ENCODE measurements around the gene MLH3. TPM values are rescaled to one million over a fixed set of nuclear protein-coding genes. Genes with fewer than 3 reads are reported as not detected.

MLH3 gene
- total and polyA plus RNA-seq, 2 donors (not counting 1 experiment from before 2014, with no cell fraction given) = 12.2 to 53.8 TPM

DNA sequence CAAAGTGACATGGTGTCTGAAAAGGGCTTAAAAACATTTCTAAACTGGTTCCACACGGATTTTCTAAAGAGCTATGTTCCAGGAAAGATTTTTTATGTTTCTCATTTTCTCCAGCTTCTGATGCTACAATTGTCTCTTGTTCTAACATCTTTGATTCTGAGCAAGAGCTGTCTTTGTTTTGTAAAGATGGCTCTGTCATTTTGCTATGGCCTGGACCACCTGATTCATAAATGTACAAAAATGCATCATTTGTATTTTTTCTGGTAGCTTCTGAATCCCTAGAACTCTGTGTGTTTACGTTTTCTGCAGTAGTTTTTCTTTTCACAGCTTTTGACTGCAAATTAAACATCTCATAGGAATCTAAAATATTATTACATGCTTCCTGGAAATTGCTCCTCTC, 3.2 kb downstream of the MLH3 start:
- no peak overlapping the region for H3K27ac ChIP-seq (ENCODE audit: insufficient read depth, low read length)
- H3K4me2 ChIP-seq (ENCODE audit: extremely low read depth, insufficient read depth, low read length) = no peak overlapping the region
- H3K9me3 ChIP-seq (ENCODE audit: control insufficient read depth, insufficient read depth, low read depth, low read length) = no peaks in the 10 kb centered on the region
- H3K4me1 ChIP-seq (ENCODE audit: control insufficient read depth, extremely low read depth, insufficient read depth, low read length) = peaks cover 9% of the 10 kb centered on the region
- H3K27me3 ChIP-seq (ENCODE audit: control insufficient read depth, insufficient read depth, low read length) = no peaks in the 10 kb centered on the region
- H2AFZ ChIP-seq (ENCODE audit: low read length) = no peak overlapping the region
- no peak overlapping the region for H3K4me3 ChIP-seq (replicated peaks in 1 of 4; ENCODE audit: control extremely low read depth in 1 of 4, insufficient read depth in 1 of 4, low read depth in 3 of 4, low read length in 4 of 4)
- H3K79me2 ChIP-seq (ENCODE audit: control insufficient read depth, insufficient read depth, low read length) = peaks cover 2% of the 10 kb centered on the region
- no peaks in the 10 kb centered on the region for H4K20me1 ChIP-seq (ENCODE audit: control insufficient read depth, extremely low read depth, insufficient read depth, low read length)
- H3K36me3 ChIP-seq (ENCODE audit: control insufficient read depth, insufficient read depth, low read length) = no peaks in the 10 kb centered on the region
- no peak for DNase-seq (ENCODE audit: low read depth in 2 of 2)
- TF ChIP-seq, protein P1, sequence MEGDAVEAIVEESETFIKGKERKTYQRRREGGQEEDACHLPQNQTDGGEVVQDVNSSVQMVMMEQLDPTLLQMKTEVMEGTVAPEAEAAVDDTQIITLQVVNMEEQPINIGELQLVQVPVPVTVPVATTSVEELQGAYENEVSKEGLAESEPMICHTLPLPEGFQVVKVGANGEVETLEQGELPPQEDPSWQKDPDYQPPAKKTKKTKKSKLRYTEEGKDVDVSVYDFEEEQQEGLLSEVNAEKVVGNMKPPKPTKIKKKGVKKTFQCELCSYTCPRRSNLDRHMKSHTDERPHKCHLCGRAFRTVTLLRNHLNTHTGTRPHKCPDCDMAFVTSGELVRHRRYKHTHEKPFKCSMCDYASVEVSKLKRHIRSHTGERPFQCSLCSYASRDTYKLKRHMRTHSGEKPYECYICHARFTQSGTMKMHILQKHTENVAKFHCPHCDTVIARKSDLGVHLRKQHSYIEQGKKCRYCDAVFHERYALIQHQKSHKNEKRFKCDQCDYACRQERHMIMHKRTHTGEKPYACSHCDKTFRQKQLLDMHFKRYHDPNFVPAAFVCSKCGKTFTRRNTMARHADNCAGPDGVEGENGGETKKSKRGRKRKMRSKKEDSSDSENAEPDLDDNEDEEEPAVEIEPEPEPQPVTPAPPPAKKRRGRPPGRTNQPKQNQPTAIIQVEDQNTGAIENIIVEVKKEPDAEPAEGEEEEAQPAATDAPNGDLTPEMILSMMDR (conservative IDR thresholded peaks at IDR 0.05 in 1 of 2, IDR thresholded peaks at IDR 0.05 in 1 of 2; ENCODE audit: low read depth in 1 of 2, low read length in 2 of 2) = no peak
- TF ChIP-seq EZH2 (IDR thresholded peaks at IDR 0.05; ENCODE audit: low read length, missing control alignments) = no peak
- H3K9ac ChIP-seq (ENCODE audit: insufficient read depth, low read length) = no peak overlapping the region

DNA sequence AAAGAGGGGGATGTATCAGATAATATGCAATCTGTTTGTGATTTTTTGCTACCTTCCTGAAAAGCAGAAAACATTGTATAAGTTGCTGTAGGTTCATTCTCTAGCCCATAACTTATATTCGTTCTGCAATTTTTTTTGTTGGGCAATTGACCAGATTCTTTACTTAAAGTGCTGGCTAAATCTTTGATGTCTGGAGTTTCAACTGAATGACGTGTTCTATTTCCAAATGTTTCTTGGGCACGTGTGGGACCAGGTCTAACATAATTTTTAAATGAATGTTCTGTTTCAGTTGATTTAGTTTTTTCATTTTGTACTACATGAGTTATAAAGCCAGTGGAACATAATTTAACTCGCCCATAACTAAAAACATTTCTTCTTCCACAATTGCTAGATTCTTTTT, 3.8 kb downstream of the MLH3 start:
- Histone ChIP-seq H3K4me1 (ENCODE audit: control insufficient read depth, extremely low read depth, insufficient read depth, low read length) (peaks cover 9% of the 10 kb centered on the region), H4K20me1 (ENCODE audit: control insufficient read depth, extremely low read depth, insufficient read depth, low read length) (no peaks in the 10 kb centered on the region)

DNA sequence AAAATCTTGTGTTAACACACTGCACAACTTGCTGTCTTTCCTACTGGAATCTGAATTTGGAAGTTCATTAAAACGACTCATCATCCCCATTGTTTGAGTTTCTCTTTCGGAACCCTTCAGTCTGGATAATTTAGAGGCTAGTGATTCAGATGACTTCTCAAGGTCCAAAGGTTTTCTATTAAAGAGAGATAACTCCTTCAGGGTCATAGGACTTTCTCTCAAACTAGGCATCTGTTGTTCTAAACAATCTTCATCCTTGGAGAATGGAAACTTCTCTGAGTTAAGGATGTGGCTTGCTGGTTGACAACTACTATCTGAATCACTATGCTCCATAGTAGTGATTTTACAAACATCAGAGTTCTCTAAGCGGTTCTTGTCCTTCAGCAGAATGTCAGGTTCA, 4.4 kb downstream of the MLH3 start:
- no peak overlapping the region for H3K27ac ChIP-seq (ENCODE audit: insufficient read depth, low read length)
- no peak for DNase-seq (ENCODE audit: low read depth in 2 of 2)
- H3K9me3 ChIP-seq (ENCODE audit: control insufficient read depth, insufficient read depth, low read depth, low read length) = no peaks in the 10 kb centered on the region
- no peak for TF ChIP-seq EZH2 (IDR thresholded peaks at IDR 0.05; ENCODE audit: low read length, missing control alignments)
- TF ChIP-seq, protein P1 (conservative IDR thresholded peaks at IDR 0.05 in 1 of 2, IDR thresholded peaks at IDR 0.05 in 1 of 2; ENCODE audit: low read depth in 1 of 2, low read length in 2 of 2) = no peak
- H2AFZ ChIP-seq (ENCODE audit: low read length) = no peak overlapping the region
- H3K4me3 ChIP-seq (replicated peaks in 1 of 4; ENCODE audit: control extremely low read depth in 1 of 4, insufficient read depth in 1 of 4, low read depth in 3 of 4, low read length in 4 of 4) = no peak overlapping the region
- no peak overlapping the region for H3K9ac ChIP-seq (ENCODE audit: insufficient read depth, low read length)
- peak overlapping the region; percentile 1 for H3K4me2 ChIP-seq (ENCODE audit: extremely low read depth, insufficient read depth, low read length)
- no peaks in the 10 kb centered on the region for H3K27me3 ChIP-seq (ENCODE audit: control insufficient read depth, insufficient read depth, low read length)
- no peaks in the 10 kb centered on the region for H4K20me1 ChIP-seq (ENCODE audit: control insufficient read depth, extremely low read depth, insufficient read depth, low read length)
- no peaks in the 10 kb centered on the region for H3K36me3 ChIP-seq (ENCODE audit: control insufficient read depth, insufficient read depth, low read length)
- H3K4me1 ChIP-seq (ENCODE audit: control insufficient read depth, extremely low read depth, insufficient read depth, low read length) = peaks cover 12% of the 10 kb centered on the region
- H3K79me2 ChIP-seq (ENCODE audit: control insufficient read depth, insufficient read depth, low read length) = peaks cover 4% of the 10 kb centered on the region

More for the DNA sequence above, 3.8 kb downstream of the MLH3 start:
- Histone ChIP-seq H3K4me3 (replicated peaks in 1 of 4; ENCODE audit: control extremely low read depth in 1 of 4, insufficient read depth in 1 of 4, low read depth in 3 of 4, low read length in 4 of 4) (no peak overlapping the region), H3K4me2 (ENCODE audit: extremely low read depth, insufficient read depth, low read length) (peak overlapping the region; percentile 1), H3K36me3 (ENCODE audit: control insufficient read depth, insufficient read depth, low read length) (no peaks in the 10 kb centered on the region), H3K79me2 (ENCODE audit: control insufficient read depth, insufficient read depth, low read length) (peaks cover 4% of the 10 kb centered on the region), H3K9me3 (ENCODE audit: control insufficient read depth, insufficient read depth, low read depth, low read length) (no peaks in the 10 kb centered on the region), H3K27me3 (ENCODE audit: control insufficient read depth, insufficient read depth, low read length) (no peaks in the 10 kb centered on the region), H3K27ac (ENCODE audit: insufficient read depth, low read length) (no peak overlapping the region), H2AFZ (ENCODE audit: low read length) (no peak overlapping the region), H3K9ac (ENCODE audit: insufficient read depth, low read length) (no peak overlapping the region)
- DNase-seq (ENCODE audit: low read depth in 2 of 2) = peak in 1 of 2 donors; percentile 68
- TF ChIP-seq, protein P1 (conservative IDR thresholded peaks at IDR 0.05 in 1 of 2, IDR thresholded peaks at IDR 0.05 in 1 of 2; ENCODE audit: low read depth in 1 of 2, low read length in 2 of 2) = no peak
- TF ChIP-seq EZH2 (IDR thresholded peaks at IDR 0.05; ENCODE audit: low read length, missing control alignments) = no peak

Measured in fibroblast of lung (primary cell).